ENCODE results near the gene SPECC1.

Gene SPECC1

GRCh38 chr17:20299013-20299412, 289.9 kb downstream of the SPECC1 start:
- no peak overlapping the region for H3K27ac ChIP-seq
- TF ChIP-seq CTCF (IDR thresholded peaks at IDR 0.05), result no peak
- no peak overlapping the region for H3K4me3 ChIP-seq
- no peak for DNase-seq (ENCODE audit: low spot score)

- Histone ChIP-seq H3K4me3 (no peak overlapping the region), H3K27ac (peak overlapping the region; percentile 52 to 68)
- DNase-seq (ENCODE audit: low spot score), result no peak
- no peak for TF ChIP-seq CTCF (IDR thresholded peaks at IDR 0.05)
Observed at GRCh38 chr17:20300436-20300934, 291.3 kb downstream of the SPECC1 start.

GRCh38 chr17:20302246-20302917, 293.2 kb downstream of the SPECC1 start:
- DNase-seq (ENCODE audit: low spot score), result no peak
- no peak overlapping the region for H3K27ac ChIP-seq
- no peak for TF ChIP-seq CTCF (IDR thresholded peaks at IDR 0.05)
- H3K4me3 ChIP-seq, result no peak overlapping the region

- Histone ChIP-seq H3K4me3 (no peak overlapping the region), H3K27ac (no peak overlapping the region)
- TF ChIP-seq CTCF (IDR thresholded peaks at IDR 0.05), result no peak
- DNase-seq (ENCODE audit: low spot score), result no peak
Observed at GRCh38 chr17:20304961-20305360, 295.8 kb downstream of the SPECC1 start.

GRCh38 chr17:20306924-20307323, 297.8 kb downstream of the SPECC1 start:
- DNase-seq (ENCODE audit: low spot score), result no peak
- H3K4me3 ChIP-seq, result no peak overlapping the region
- H3K27ac ChIP-seq, result no peak overlapping the region
- no peak for TF ChIP-seq CTCF (IDR thresholded peaks at IDR 0.05)

GRCh38 chr17:20307326-20307910, 298.3 kb downstream of the SPECC1 start:
- no peak overlapping the region for H3K4me3 ChIP-seq
- no peak for TF ChIP-seq CTCF (IDR thresholded peaks at IDR 0.05)
- no peak for DNase-seq (ENCODE audit: low spot score)
- no peak overlapping the region for H3K27ac ChIP-seq

GRCh38 chr17:20310481-20310880, 301.3 kb downstream of the SPECC1 start:
- H3K4me3 ChIP-seq, result no peak overlapping the region
- TF ChIP-seq CTCF (IDR thresholded peaks at IDR 0.05), result no peak
- no peak overlapping the region for H3K27ac ChIP-seq
- no peak for DNase-seq (ENCODE audit: low spot score)
